Activated CD8-positive, alpha-beta T cell treated with anti-CD3 and anti-CD28 coated beads for 36 hours (primary cell): ENCODE results near the gene SLC29A2. TPM values are rescaled to one million over a fixed set of nuclear protein-coding genes. Genes with fewer than 3 reads are reported as not detected.
A peak's percentile ranks its signal among the peaks of the same experiment; 100 is the strongest.

ENCODE experiments used
- ATAC-seq: fragments of 200-7000 bp; cut with Tn5 transposase; one replicate; pipeline ENCODE4 v1.10.0; 2021; ENCODE audit warnings: mild to moderate bottlenecking, moderate library complexity
- CTCF ChIA-PET: fragments of 350-600 bp; sonication (Branson Sonifier 250); formaldehyde crosslinking; loops from one replicate; lab custom pipeline; 2021; ENCODE audit warnings: antibody characterized with exemption; lab: Charles Lee
- POLR2A ChIA-PET: fragments of 350-600 bp; sonication (Branson Sonifier 250); formaldehyde crosslinking; loops from one replicate; lab custom pipeline; 2021; ENCODE audit warnings: antibody characterized with exemption; lab: Charles Lee
- DNase-seq: peaks from one replicate; pipeline ENCODE4 v3.0.0-alpha.2; 2020
- H3K27ac Mint-ChIP-seq: one replicate; pipeline ENCODE4 v1.8.0; 2021; ENCODE audit warnings: mild to moderate bottlenecking, mixed read lengths
- H3K27me3 Mint-ChIP-seq: one replicate; pipeline ENCODE4 v1.8.0; 2021; ENCODE audit warnings: mixed read lengths
- H3K36me3 Mint-ChIP-seq: one replicate; pipeline ENCODE4 v1.8.0; 2021; ENCODE audit warnings: low read depth, mixed read lengths
- H3K4me1 Mint-ChIP-seq: one replicate; pipeline ENCODE4 v1.8.0; 2021; ENCODE audit warnings: low read depth, mixed read lengths
- H3K4me3 Mint-ChIP-seq: one replicate; pipeline ENCODE4 v1.8.0; 2021; ENCODE audit warnings: mild to moderate bottlenecking, moderate library complexity, mixed read lengths
- H3K9me3 Mint-ChIP-seq: one replicate; pipeline ENCODE4 v1.8.0; 2021; ENCODE audit warnings: mixed read lengths
- intact Hi-C: fragments of 100-400 bp; cut with micrococcal nuclease; formaldehyde crosslinking; loops from one replicate; pipeline ENCODE4 v1.10.0; 2022
- total RNA-seq, 2 experiments: library from RNA; stranded (reverse); gene quantifications; one replicate each; pipeline ENCODE4 v1.2.3, GENCODE V29; 2021
- TF ChIP-seq, protein P1 (sequence below): fragments of 200-600 bp; IDR thresholded peaks from one replicate; pipeline ENCODE4 v1.8.0; 2022; ENCODE audit warnings: antibody characterized with exemption, mild to moderate bottlenecking

Gene SLC29A2
- total RNA-seq, 2 experiments from 2014 or later = 11.8 to 12.2 TPM

DNA sequence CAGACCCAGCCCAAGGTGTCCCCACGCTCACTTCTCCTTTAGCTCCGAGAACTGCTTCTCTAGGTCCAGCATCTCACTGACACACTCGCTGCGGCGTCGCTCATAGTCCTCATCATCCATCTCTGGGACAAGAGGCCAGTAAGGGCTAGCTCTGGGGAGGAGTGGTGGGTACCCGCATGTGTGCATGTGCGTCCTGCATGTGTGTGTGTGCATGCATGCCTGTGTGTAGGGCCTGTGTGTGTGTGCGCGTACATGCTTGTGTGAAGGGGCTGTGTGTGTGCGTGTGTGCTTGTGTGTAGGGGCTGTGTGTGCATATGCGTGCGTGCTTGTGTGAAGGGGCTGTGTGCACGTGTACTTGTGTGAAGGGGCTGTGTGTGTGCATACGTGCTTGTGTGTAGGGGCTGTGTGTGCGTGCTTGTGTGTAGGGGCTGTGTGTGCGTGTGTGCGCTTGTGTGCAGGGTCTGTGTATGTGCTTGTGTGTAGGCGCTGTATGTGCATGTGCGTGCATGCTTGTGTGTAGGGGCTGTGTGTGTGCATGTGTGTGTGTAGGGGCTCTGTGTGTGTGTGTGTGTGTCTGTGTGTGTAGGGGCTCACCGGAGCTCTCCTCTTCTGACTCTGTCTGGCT is 29.9 kb downstream of the SLC29A2 start:
- DNase-seq = no peak
- CTCF ChIA-PET = interaction anchor here (0.8 to 2.5 kb wide), 3 partner anchors 22 to 97 kb away, joined by 3 to 9 read pairs (median 3); partner anchors contain the start of gene MRPL11
- Mint-ChIP-seq H3K4me3 (no peak overlapping the region), H3K27me3 (no peaks in the 10 kb centered on the region), H3K4me1 (peaks cover 55% of the 10 kb centered on the region), H3K9me3 (no peaks in the 10 kb centered on the region), H3K36me3 (peaks cover 35% of the 10 kb centered on the region), H3K27ac (no peak overlapping the region)
- intact Hi-C loops = no loop called here
- ATAC-seq = no peak
- TF ChIP-seq, protein P1, sequence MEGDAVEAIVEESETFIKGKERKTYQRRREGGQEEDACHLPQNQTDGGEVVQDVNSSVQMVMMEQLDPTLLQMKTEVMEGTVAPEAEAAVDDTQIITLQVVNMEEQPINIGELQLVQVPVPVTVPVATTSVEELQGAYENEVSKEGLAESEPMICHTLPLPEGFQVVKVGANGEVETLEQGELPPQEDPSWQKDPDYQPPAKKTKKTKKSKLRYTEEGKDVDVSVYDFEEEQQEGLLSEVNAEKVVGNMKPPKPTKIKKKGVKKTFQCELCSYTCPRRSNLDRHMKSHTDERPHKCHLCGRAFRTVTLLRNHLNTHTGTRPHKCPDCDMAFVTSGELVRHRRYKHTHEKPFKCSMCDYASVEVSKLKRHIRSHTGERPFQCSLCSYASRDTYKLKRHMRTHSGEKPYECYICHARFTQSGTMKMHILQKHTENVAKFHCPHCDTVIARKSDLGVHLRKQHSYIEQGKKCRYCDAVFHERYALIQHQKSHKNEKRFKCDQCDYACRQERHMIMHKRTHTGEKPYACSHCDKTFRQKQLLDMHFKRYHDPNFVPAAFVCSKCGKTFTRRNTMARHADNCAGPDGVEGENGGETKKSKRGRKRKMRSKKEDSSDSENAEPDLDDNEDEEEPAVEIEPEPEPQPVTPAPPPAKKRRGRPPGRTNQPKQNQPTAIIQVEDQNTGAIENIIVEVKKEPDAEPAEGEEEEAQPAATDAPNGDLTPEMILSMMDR = no peak
- POLR2A ChIA-PET = no interaction called here

DNA sequence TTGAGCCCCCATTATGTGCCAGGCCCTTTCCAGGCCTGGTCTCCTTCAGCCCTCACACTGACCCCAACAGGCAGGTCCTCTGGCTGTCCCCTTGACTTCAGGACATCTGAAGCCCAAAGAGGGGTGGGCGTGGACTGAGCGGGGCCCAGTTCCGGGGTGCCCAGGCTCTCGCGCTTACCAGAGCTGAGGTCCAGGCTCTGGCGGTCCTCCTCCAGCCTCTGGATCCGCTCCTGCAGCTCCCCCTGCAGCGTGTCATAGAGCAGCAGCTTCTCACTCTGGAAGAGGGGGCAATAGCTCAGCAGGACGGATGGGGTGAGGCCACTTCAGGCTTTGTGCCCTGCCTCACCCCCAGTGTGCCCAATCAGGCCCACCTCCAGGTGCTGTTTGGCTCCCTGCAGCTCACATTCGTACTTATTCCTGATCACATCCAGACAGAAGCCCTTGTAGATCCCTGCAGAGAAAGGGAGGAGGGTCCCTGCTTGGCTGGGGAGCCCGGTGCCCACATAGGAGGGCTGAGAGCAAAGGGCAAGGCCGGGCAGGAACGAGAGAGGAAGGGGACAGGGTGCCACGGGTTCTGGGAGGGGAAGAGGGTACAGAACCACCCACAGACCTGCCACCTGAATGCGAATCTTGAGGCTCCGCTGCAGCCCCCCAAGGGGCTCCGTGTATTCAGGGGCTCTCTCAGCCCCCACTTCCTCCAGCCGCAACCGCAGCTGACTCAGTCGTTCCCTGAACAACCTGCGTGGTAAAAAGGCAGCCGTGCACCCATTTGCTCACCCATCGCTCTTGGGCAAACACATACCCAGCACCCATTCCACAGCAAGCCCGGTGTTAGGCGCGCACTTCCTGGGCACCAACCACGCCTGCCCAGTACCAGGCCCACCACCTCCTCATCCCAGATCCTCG is 30.7 kb downstream of the SLC29A2 start:
- POLR2A ChIA-PET = interaction anchor here (1.3 kb wide), 1 partner anchor 15 kb away, joined by 6 read pairs; no protein-coding TSS in a partner anchor
- Mint-ChIP-seq H3K27ac (no peak overlapping the region), H3K9me3 (no peaks in the 10 kb centered on the region), H3K4me3 (no peak overlapping the region), H3K36me3 (peaks cover 35% of the 10 kb centered on the region), H3K4me1 (peaks cover 56% of the 10 kb centered on the region), H3K27me3 (no peaks in the 10 kb centered on the region)
- CTCF ChIA-PET = interaction anchor here (0.8 to 1.8 kb wide), 2 partner anchors 23 to 29 kb away, joined by 3 to 6 read pairs; no protein-coding TSS in a partner anchor
- TF ChIP-seq, protein P1 = no peak
- no peak for DNase-seq
- intact Hi-C loops = no loop called here
- no peak for ATAC-seq

DNA sequence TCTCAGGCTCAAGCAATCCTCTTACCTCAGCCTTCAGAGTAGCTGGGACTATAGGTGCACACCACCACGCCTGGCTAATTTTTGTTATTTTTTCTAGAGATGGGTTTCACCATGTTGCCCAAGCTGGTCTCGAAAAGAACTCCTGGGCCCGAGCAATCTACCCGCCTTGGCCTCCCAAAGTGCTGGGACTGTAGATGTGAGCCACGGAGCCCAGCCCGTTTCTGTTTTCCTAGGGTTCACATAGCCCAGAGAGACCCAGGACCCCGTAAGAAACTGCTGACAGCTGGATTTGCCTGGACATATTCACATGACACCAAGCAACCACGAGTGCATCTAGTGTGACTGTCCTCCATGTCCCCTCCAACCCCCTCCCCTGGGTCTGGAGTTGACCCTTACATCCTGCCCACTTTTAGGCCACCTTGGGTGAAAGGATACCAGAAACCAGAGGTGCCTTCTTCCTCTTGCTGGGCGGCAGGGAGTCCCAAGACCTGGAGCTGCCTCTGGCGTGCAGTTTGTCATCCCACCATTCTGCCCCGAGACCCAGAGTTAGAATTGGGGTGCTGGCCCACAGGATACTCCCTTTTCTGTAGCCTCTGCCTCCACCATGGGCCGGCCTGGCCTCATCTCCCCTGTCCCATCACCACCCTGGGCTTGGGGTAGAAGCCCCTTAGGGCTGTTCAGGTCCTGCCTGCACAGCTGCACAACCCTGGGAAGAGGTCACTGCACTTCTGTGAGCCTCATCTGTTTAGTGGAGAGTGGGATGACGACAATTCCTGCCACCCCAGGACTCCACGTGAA is 31.7 kb downstream of the SLC29A2 start:
- DNase-seq (no peak), ATAC-seq (no peak)
- H3K9me3 Mint-ChIP-seq = no peaks in the 10 kb centered on the region
- H3K27me3 Mint-ChIP-seq = no peaks in the 10 kb centered on the region
- ChIA-PET CTCF (interaction anchor here (1.2 to 1.8 kb wide), 2 partner anchors 11 to 28 kb away, joined by 4 to 6 read pairs; no protein-coding TSS in a partner anchor), POLR2A (interaction anchor here (1.3 kb wide), 1 partner anchor 14 kb away, joined by 6 read pairs; no protein-coding TSS in a partner anchor)
- no peak overlapping the region for H3K4me3 Mint-ChIP-seq
- intact Hi-C loops = no loop called here
- peaks cover 35% of the 10 kb centered on the region for H3K36me3 Mint-ChIP-seq
- peaks cover 52% of the 10 kb centered on the region for H3K4me1 Mint-ChIP-seq
- TF ChIP-seq, protein P1 = no peak
- H3K27ac Mint-ChIP-seq = no peak overlapping the region

DNA sequence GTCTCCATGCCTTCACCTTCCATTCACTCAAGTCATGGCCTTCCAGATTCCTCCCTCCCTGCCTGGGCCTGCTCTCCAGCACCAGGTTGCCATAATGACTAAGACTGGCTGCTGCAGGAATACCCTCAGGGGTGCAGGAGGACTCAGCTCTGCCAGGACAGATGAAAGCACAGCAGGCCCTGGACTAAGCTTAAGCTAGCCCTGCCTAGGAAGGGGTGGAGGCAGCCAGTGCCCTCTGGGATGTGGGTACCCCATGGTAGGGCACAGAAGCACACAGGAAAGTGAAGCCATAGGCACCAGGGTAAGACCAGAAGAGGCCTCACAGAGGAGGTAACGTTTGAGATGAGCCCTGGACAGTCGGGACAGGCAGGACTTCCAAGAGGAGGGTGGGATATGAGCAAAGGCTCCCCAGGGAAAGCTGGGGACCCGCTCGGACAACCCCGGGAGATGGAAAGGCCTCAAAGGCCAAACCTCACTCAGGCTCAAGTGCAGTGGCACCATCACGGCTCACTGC is 32.3 kb downstream of the SLC29A2 start:
- ATAC-seq = no peak
- Mint-ChIP-seq H3K4me3 (no peak overlapping the region), H3K36me3 (peaks cover 35% of the 10 kb centered on the region), H3K9me3 (no peaks in the 10 kb centered on the region), H3K27me3 (no peaks in the 10 kb centered on the region), H3K4me1 (peaks cover 49% of the 10 kb centered on the region), H3K27ac (peak overlapping the region; percentile 59)
- intact Hi-C loops = no loop called here
- TF ChIP-seq, protein P1 = no peak
- DNase-seq = no peak
- CTCF ChIA-PET = interaction anchor here (1.2 to 1.8 kb wide), 2 partner anchors 10 to 27 kb away, joined by 4 to 6 read pairs; no protein-coding TSS in a partner anchor
- POLR2A ChIA-PET = interaction anchor here (0.5 kb wide), 1 partner anchor 53 kb away, joined by 3 read pairs; no protein-coding TSS in a partner anchor
